ENCODE data around the gene ZNF835. TPM values are rescaled to one million over a fixed set of nuclear protein-coding genes. Genes with fewer than 3 reads are reported as not detected.

Gene ZNF835
- total RNA-seq, 1 donor: 0.72 TPM

- no peaks in the 10 kb centered on the region for H3K9me3 ChIP-seq (ENCODE audit: low read depth, low read length)
- no peak for TF ChIP-seq CTCF (IDR thresholded peaks at IDR 0.05; ENCODE audit: extremely low read depth, low read depth, low read length)
- peaks cover 8% of the 10 kb centered on the region for H3K36me3 ChIP-seq (ENCODE audit: insufficient read depth, low read length)
Observed at GRCh38 chr19:56617531-56617930, 54.0 kb downstream of the ZNF835 start.

GRCh38 chr19:56613639-56614038, 57.9 kb downstream of the ZNF835 start:
- TF ChIP-seq CTCF (IDR thresholded peaks at IDR 0.05; ENCODE audit: extremely low read depth, low read depth, low read length): no peak
- peaks cover 11% of the 10 kb centered on the region for H3K79me2 ChIP-seq (ENCODE audit: insufficient read depth, low read length)

More at GRCh38 chr19:56617531-56617930, 54.0 kb downstream of the ZNF835 start:
- Histone ChIP-seq H3K4me1 (ENCODE audit: insufficient read depth, low read length) (no peaks in the 10 kb centered on the region), H4K20me1 (ENCODE audit: insufficient read depth, low read length) (no peaks in the 10 kb centered on the region), H3K27me3 (ENCODE audit: insufficient read depth, low read length) (no peaks in the 10 kb centered on the region), H3K79me2 (ENCODE audit: insufficient read depth, low read length) (peaks cover 5% of the 10 kb centered on the region), H3K27ac (ENCODE audit: low read depth, low read length) (no peak overlapping the region), H3K4me3 (ENCODE audit: insufficient read depth, low read length) (no peak overlapping the region), H2AFZ (ENCODE audit: low read length) (no peak overlapping the region), H3K4me2 (ENCODE audit: insufficient read depth, low read length) (no peak overlapping the region)
- no peak for DNase-seq (ENCODE audit: insufficient read length, low spot score, missing footprints)

GRCh38 chr19:56612737-56613136, 58.8 kb downstream of the ZNF835 start:
- Histone ChIP-seq H3K27ac (ENCODE audit: low read depth, low read length) (no peak overlapping the region), H4K20me1 (ENCODE audit: insufficient read depth, low read length) (no peaks in the 10 kb centered on the region), H3K4me3 (ENCODE audit: insufficient read depth, low read length) (no peak overlapping the region), H3K27me3 (ENCODE audit: insufficient read depth, low read length) (no peaks in the 10 kb centered on the region), H3K36me3 (ENCODE audit: insufficient read depth, low read length) (no peaks in the 10 kb centered on the region), H3K79me2 (ENCODE audit: insufficient read depth, low read length) (peaks cover 19% of the 10 kb centered on the region), H3K4me1 (ENCODE audit: insufficient read depth, low read length) (no peaks in the 10 kb centered on the region), H2AFZ (ENCODE audit: low read length) (no peak overlapping the region), H3K9me3 (ENCODE audit: low read depth, low read length) (peaks cover 6% of the 10 kb centered on the region), H3K4me2 (ENCODE audit: insufficient read depth, low read length) (no peak overlapping the region)
- DNase-seq (ENCODE audit: insufficient read length, low spot score, missing footprints): no peak
- TF ChIP-seq CTCF (IDR thresholded peaks at IDR 0.05; ENCODE audit: extremely low read depth, low read depth, low read length): no peak

More at GRCh38 chr19:56613639-56614038, 57.9 kb downstream of the ZNF835 start:
- H3K4me2 ChIP-seq (ENCODE audit: insufficient read depth, low read length): no peak overlapping the region
- H3K4me1 ChIP-seq (ENCODE audit: insufficient read depth, low read length): no peaks in the 10 kb centered on the region
- peaks cover 6% of the 10 kb centered on the region for H3K9me3 ChIP-seq (ENCODE audit: low read depth, low read length)
- no peak overlapping the region for H3K4me3 ChIP-seq (ENCODE audit: insufficient read depth, low read length)
- H3K27ac ChIP-seq (ENCODE audit: low read depth, low read length): no peak overlapping the region
- H2AFZ ChIP-seq (ENCODE audit: low read length): no peak overlapping the region
- H3K27me3 ChIP-seq (ENCODE audit: insufficient read depth, low read length): no peaks in the 10 kb centered on the region
- no peaks in the 10 kb centered on the region for H4K20me1 ChIP-seq (ENCODE audit: insufficient read depth, low read length)
- DNase-seq (ENCODE audit: insufficient read length, low spot score, missing footprints): no peak
- no peaks in the 10 kb centered on the region for H3K36me3 ChIP-seq (ENCODE audit: insufficient read depth, low read length)

Other genes with a start within 250 kb of the ZNF835 start
- 5.8 and 7.7 TPM in 2 replicates for gene ZNF667, start 194.4 kb downstream of the ZNF835 start, total RNA-seq
- gene ZNF471, start 163.9 kb downstream of the ZNF835 start, total RNA-seq: 4.7 and 5.1 TPM in 2 replicates
- gene ZFP28, start 132.8 kb downstream of the ZNF835 start, total RNA-seq: 7.6 and 7.7 TPM in 2 replicates
- 4.7 TPM in 2 replicates for gene ZNF470, start 104.3 kb downstream of the ZNF835 start, total RNA-seq
- 7.2 and 8.5 TPM in 2 replicates for gene ZNF71, start 76.5 kb downstream of the ZNF835 start, total RNA-seq
- gene SMIM17, start 28.6 kb downstream of the ZNF835 start, total RNA-seq: under 0.01 TPM in 1 of 2 replicates, not detected in the other
- gene PEG3, start 169.0 kb upstream of the ZNF835 start, total RNA-seq: 1.2 and 1.8 TPM in 2 replicates
- gene ZIM2, start 169.0 kb upstream of the ZNF835 start, total RNA-seq: not detected in 2 replicates

All from osteoblast (primary cell).